ENCODE measurements around the gene C1S. TPM values are rescaled to one million over a fixed set of nuclear protein-coding genes. Genes with fewer than 3 reads are reported as not detected.

C1S gene
- total and polyA plus RNA-seq, 2 donors (not counting 1 experiment from before 2014, with no cell fraction given), result 0.21 to 0.64 TPM

GRCh38 chr12:7031306-7031705 lies 29.2 kb upstream of the C1S start:
- CTCF ChIA-PET, result no interaction called here
- WGBS (ENCODE audit: insufficient coverage), result 85% methylated on average over 6 of the region's 6 CpGs
- intact Hi-C loops (cut with micrococcal nuclease), result no loop called here

GRCh38 chr12:7032990-7033389 lies 27.5 kb upstream of the C1S start:
- no peaks in the 10 kb centered on the region for H3K4me1 Mint-ChIP-seq
- no peaks in the 10 kb centered on the region for H3K79me2 ChIP-seq (ENCODE audit: control insufficient read depth, insufficient read depth, low read length)
- intact Hi-C loops (cut with micrococcal nuclease), result no loop called here
- no peak overlapping the region for H3K27ac Mint-ChIP-seq
- no peak overlapping the region for H3K27ac ChIP-seq (ENCODE audit: low read length in 2 of 2)
- H3K27me3 Mint-ChIP-seq, result peaks cover 4% of the 10 kb centered on the region
- H3K9ac ChIP-seq (ENCODE audit: low read length), result no peak overlapping the region
- H3K4me2 ChIP-seq (replicated peaks; ENCODE audit: low read depth, low read length, poor library complexity, severe bottlenecking), result no peak overlapping the region
- no peaks in the 10 kb centered on the region for H3K36me3 ChIP-seq (replicated peaks in 1 of 2; ENCODE audit: control extremely low read depth in 1 of 2, control insufficient read depth in 1 of 2, extremely low read depth in 1 of 2, insufficient read depth in 2 of 2, low read length in 1 of 2)
- H3K4me3 Mint-ChIP-seq, result no peak overlapping the region
- ChIA-PET POLR2A (no interaction called here), CTCF (interaction anchor here (0.6 to 1.3 kb wide), 2 partner anchors 11 to 19 kb away, joined by 3 to 5 read pairs; no protein-coding TSS in a partner anchor)
- peaks cover 0 to 4% (median 0%) of the 10 kb centered on the region in 4 experiments for H3K27me3 ChIP-seq (replicated peaks in 1 of 4; ENCODE audit: control extremely low read depth in 1 of 4, control insufficient read depth in 3 of 4, insufficient read depth in 4 of 4, low read length in 3 of 4)
- H3K4me3 ChIP-seq (ENCODE audit: control extremely low read depth in 1 of 5, extremely low read depth in 1 of 5, insufficient read depth in 1 of 5, low read depth in 2 of 5, low read length in 4 of 5), result no peak overlapping the region
- 100% methylated on average over 2 of the region's 2 CpGs for WGBS (ENCODE audit: insufficient coverage)
- no peaks in the 10 kb centered on the region for H3K9me3 Mint-ChIP-seq (ENCODE audit: insufficient read depth)
- H2AFZ ChIP-seq (ENCODE audit: insufficient read depth, low read depth, low read length, poor library complexity, severe bottlenecking), result no peak overlapping the region
- DNase-seq (no peak), ATAC-seq (ENCODE audit: low read depth) (no peak)
- no peak for TF ChIP-seq CTCF (IDR thresholded peaks at IDR 0.05)
- no peak for TF ChIP-seq EZH2 (IDR thresholded peaks at IDR 0.05; ENCODE audit: borderline replicate concordance, insufficient read depth, low read depth, low read length, poor library complexity, severe bottlenecking)
- no peaks in the 10 kb centered on the region for H3K4me1 ChIP-seq (ENCODE audit: control insufficient read depth in 2 of 2, insufficient read depth in 2 of 2, low read length in 2 of 2)
- no peaks in the 10 kb centered on the region for H4K20me1 ChIP-seq (ENCODE audit: control insufficient read depth, insufficient read depth, low read length, poor library complexity, severe bottlenecking)
- no peaks in the 10 kb centered on the region for H3K9me3 ChIP-seq (ENCODE audit: control extremely low read depth in 1 of 3, control insufficient read depth in 2 of 3, insufficient read depth in 1 of 3, low read length in 2 of 3)

More at GRCh38 chr12:7031306-7031705, 29.2 kb upstream of the C1S start:
- Histone ChIP-seq H3K27ac (ENCODE audit: low read length in 2 of 2) (no peak overlapping the region), H3K9me3 (ENCODE audit: control extremely low read depth in 1 of 3, control insufficient read depth in 2 of 3, insufficient read depth in 1 of 3, low read length in 2 of 3) (no peaks in the 10 kb centered on the region), H3K36me3 (replicated peaks in 1 of 2; ENCODE audit: control extremely low read depth in 1 of 2, control insufficient read depth in 1 of 2, extremely low read depth in 1 of 2, insufficient read depth in 2 of 2, low read length in 1 of 2) (no peaks in the 10 kb centered on the region), H3K4me3 (ENCODE audit: control extremely low read depth in 1 of 5, extremely low read depth in 1 of 5, insufficient read depth in 1 of 5, low read depth in 2 of 5, low read length in 4 of 5) (no peak overlapping the region), H3K4me1 (ENCODE audit: control insufficient read depth in 2 of 2, insufficient read depth in 2 of 2, low read length in 2 of 2) (no peaks in the 10 kb centered on the region), H3K79me2 (ENCODE audit: control insufficient read depth, insufficient read depth, low read length) (no peaks in the 10 kb centered on the region), H4K20me1 (ENCODE audit: control insufficient read depth, insufficient read depth, low read length, poor library complexity, severe bottlenecking) (no peaks in the 10 kb centered on the region), H3K4me2 (replicated peaks; ENCODE audit: low read depth, low read length, poor library complexity, severe bottlenecking) (no peak overlapping the region), H2AFZ (ENCODE audit: insufficient read depth, low read depth, low read length, poor library complexity, severe bottlenecking) (no peak overlapping the region), H3K27me3 (replicated peaks in 1 of 4; ENCODE audit: control extremely low read depth in 1 of 4, control insufficient read depth in 3 of 4, insufficient read depth in 4 of 4, low read length in 3 of 4) (peaks cover 0 to 4% (median 0%) of the 10 kb centered on the region in 4 experiments), H3K9ac (ENCODE audit: low read length) (no peak overlapping the region)
- Mint-ChIP-seq H3K4me1 (no peaks in the 10 kb centered on the region), H3K27ac (no peak overlapping the region), H3K9me3 (ENCODE audit: insufficient read depth) (no peaks in the 10 kb centered on the region), H3K4me3 (no peak overlapping the region), H3K27me3 (peaks cover 4% of the 10 kb centered on the region)
- POLR2A ChIA-PET, result no interaction called here
- ATAC-seq (ENCODE audit: low read depth) (no peak), DNase-seq (no peak)
- TF ChIP-seq CTCF (IDR thresholded peaks at IDR 0.05), result no peak
- no peak for TF ChIP-seq EZH2 (IDR thresholded peaks at IDR 0.05; ENCODE audit: borderline replicate concordance, insufficient read depth, low read depth, low read length, poor library complexity, severe bottlenecking)
